DOHH2 (cell line): Measurements from ENCODE around the gene ZNF280D.

Experiments
- H3F3A ChIP-seq: fragments of 200-600 bp; sonication (generic), shearing (Covaris generic); 2 replicates; pipeline ENCODE4 v1.6.0; 2016; ENCODE audit warnings: antibody characterized with exemption, mild to moderate bottlenecking; ENCODE audit not compliant: control insufficient read depth, insufficient read depth
- H3K27ac ChIP-seq: fragments of 200-600 bp; sonication (generic); 2 replicates; pipeline ENCODE4 v1.5.1; 2014; ENCODE audit warnings: low read depth, mild to moderate bottlenecking, low read length, moderate library complexity
- H3K27me3 ChIP-seq: fragments of 200-600 bp; sonication (generic); 2 replicates; pipeline ENCODE4 v1.6.1; 2014; ENCODE audit warnings: mild to moderate bottlenecking, low read length, mixed read lengths; ENCODE audit not compliant: control insufficient read depth
- H3K36me3 ChIP-seq: fragments of 200-600 bp; sonication (generic); 2 replicates; pipeline ENCODE4 v1.6.1; 2014; ENCODE audit warnings: mild to moderate bottlenecking, low read length, moderate library complexity, mixed read lengths; ENCODE audit not compliant: control insufficient read depth
- H3K4me1 ChIP-seq: fragments of 200-600 bp; sonication (generic); 2 replicates; pipeline ENCODE4 v1.6.1; 2014; ENCODE audit warnings: mild to moderate bottlenecking, low read length, mixed read lengths; ENCODE audit not compliant: control insufficient read depth
- H3K4me2 ChIP-seq: fragments of 200-600 bp; sonication (generic); 2 replicates; pipeline ENCODE4 v1.6.0; 2014; ENCODE audit warnings: mild to moderate bottlenecking, low read length, moderate library complexity
- H3K4me3 ChIP-seq: fragments of 200-600 bp; sonication (generic); 2 replicates; pipeline ENCODE4 v1.5.1; 2014; ENCODE audit warnings: mild to moderate bottlenecking, low read length, mixed read lengths
- H3K79me2 ChIP-seq: fragments of 200-600 bp; sonication (generic); 2 replicates; pipeline ENCODE4 v1.6.1; 2014; ENCODE audit warnings: mild to moderate bottlenecking, low read length, mixed read lengths; ENCODE audit not compliant: control insufficient read depth
- H3K9me2 ChIP-seq: fragments of 200-600 bp; sonication (generic); replicated peaks from 2 replicates; pipeline ENCODE4 v1.6.1; 2014; ENCODE audit warnings: mild to moderate bottlenecking, low read length, mixed read lengths; ENCODE audit not compliant: control insufficient read depth
- H3K9me3 ChIP-seq: fragments of 200-600 bp; sonication (generic); 2 replicates; pipeline ENCODE4 v1.6.1; 2014; ENCODE audit warnings: antibody characterized with exemption, low read length, mixed read lengths; ENCODE audit not compliant: control insufficient read depth, insufficient read depth
- H4K20me1 ChIP-seq: fragments of 200-600 bp; sonication (generic); 2 replicates; pipeline ENCODE4 v1.6.0; 2014; ENCODE audit warnings: low read depth, mild to moderate bottlenecking, antibody characterized with exemption, low read length, moderate library complexity; ENCODE audit not compliant: control insufficient read depth, insufficient read depth
- CTCF ChIP-seq: fragments of 200-600 bp; sonication (generic); IDR thresholded peaks from one replicate; pipeline ENCODE4 v1.5.1; 2014; ENCODE audit warnings: antibody characterized with exemption, mild to moderate bottlenecking, low read depth, low read length; ENCODE audit not compliant: poor library complexity, severe bottlenecking
- EZH2phosphoT487 ChIP-seq: fragments of 200-600 bp; sonication (generic); IDR thresholded peaks from 2 replicates; pipeline ENCODE4 v1.6.1; 2017; ENCODE audit warnings: borderline replicate concordance, mild to moderate bottlenecking, antibody characterized with exemption, low read length, moderate library complexity, mixed read lengths

ZNF280D gene

GRCh38 chr15:56736308-56736707, 3.0 kb upstream of the ZNF280D start:
- H4K20me1 ChIP-seq = no peaks in the 10 kb centered on the region
- H3K9me2 ChIP-seq = no peaks in the 10 kb centered on the region
- H3K4me1 ChIP-seq = peaks cover 21% of the 10 kb centered on the region
- no peak overlapping the region for H3K4me3 ChIP-seq
- peaks cover 17% of the 10 kb centered on the region for H3K79me2 ChIP-seq
- peaks cover 14% of the 10 kb centered on the region for H3K36me3 ChIP-seq
- H3K27ac ChIP-seq = no peak overlapping the region
- H3K9me3 ChIP-seq = peaks cover 15% of the 10 kb centered on the region
- TF ChIP-seq EZH2phosphoT487 (no peak), CTCF (no peak)
- H3F3A ChIP-seq = no peaks in the 10 kb centered on the region
- no peak overlapping the region for H3K4me2 ChIP-seq
- no peaks in the 10 kb centered on the region for H3K27me3 ChIP-seq

- Histone ChIP-seq H3K9me3 (peaks cover 15% of the 10 kb centered on the region), H3F3A (no peaks in the 10 kb centered on the region), H3K4me1 (peaks cover 29% of the 10 kb centered on the region)
Observed at GRCh38 chr15:56735589-56735988, 2.3 kb upstream of the ZNF280D start.

GRCh38 chr15:56734013-56734635, 815 bp upstream of the ZNF280D start:
- no peaks in the 10 kb centered on the region for H4K20me1 ChIP-seq
- peaks cover 12% of the 10 kb centered on the region for H3K9me3 ChIP-seq
- H3K4me3 ChIP-seq = peak overlapping the region; percentile 91; the same call in 1 of the 2 replicates
- H3K4me1 ChIP-seq = peaks cover 43% of the 10 kb centered on the region
- H3K4me2 ChIP-seq = peak overlapping the region; percentile 97
- no peaks in the 10 kb centered on the region for H3K9me2 ChIP-seq
- no peaks in the 10 kb centered on the region for H3K27me3 ChIP-seq
- peaks cover 33% of the 10 kb centered on the region for H3K36me3 ChIP-seq
- H3F3A ChIP-seq = peaks cover 4% of the 10 kb centered on the region
- TF ChIP-seq EZH2phosphoT487 (no peak), CTCF (no peak)
- peaks cover 39% of the 10 kb centered on the region for H3K79me2 ChIP-seq
- no peak overlapping the region for H3K27ac ChIP-seq

More at GRCh38 chr15:56735589-56735988, 2.3 kb upstream of the ZNF280D start:
- Histone ChIP-seq H3K9me2 (no peaks in the 10 kb centered on the region), H3K27ac (no peak overlapping the region), H3K4me3 (no peak overlapping the region), H3K36me3 (peaks cover 19% of the 10 kb centered on the region), H3K27me3 (no peaks in the 10 kb centered on the region), H4K20me1 (no peaks in the 10 kb centered on the region), H3K79me2 (peaks cover 25% of the 10 kb centered on the region), H3K4me2 (no peak overlapping the region)
- TF ChIP-seq CTCF (no peak), EZH2phosphoT487 (no peak)

- Histone ChIP-seq H3K36me3 (peaks cover 40% of the 10 kb centered on the region), H3K9me2 (no peaks in the 10 kb centered on the region), H3K9me3 (peaks cover 12% of the 10 kb centered on the region), H3K27ac (peak overlapping the region; percentile 72), H3K4me2 (peak overlapping the region; percentile 97), H4K20me1 (no peaks in the 10 kb centered on the region), H3K4me1 (peaks cover 49% of the 10 kb centered on the region), H3F3A (peaks cover 5% of the 10 kb centered on the region), H3K4me3 (peak overlapping the region; percentile 91), H3K79me2 (peaks cover 52% of the 10 kb centered on the region), H3K27me3 (no peaks in the 10 kb centered on the region)
- no peak for TF ChIP-seq EZH2phosphoT487
- TF ChIP-seq CTCF = no peak
Observed at GRCh38 chr15:56732886-56733135, 498 bp downstream of the ZNF280D start.
